Liver (tissue), 3 donors: ENCODE results near the gene TOM1L2.
A peak's percentile ranks its signal among the peaks of the same experiment; 100 is the strongest.

Experiments
- FOXA1 ChIP-seq: IDR thresholded peaks from 2 replicates; pipeline ENCODE4 v1.6.1; 2016; ENCODE audit warnings: antibody characterized with exemption
- FOXA2 ChIP-seq: IDR thresholded peaks from 2 replicates; pipeline ENCODE4 v1.6.1; 2016; ENCODE audit warnings: antibody characterized with exemption
- JUND ChIP-seq, 2 donors: IDR thresholded peaks; 2 replicates each; pipeline ENCODE4 v1.6.1; 2016; ENCODE audit warnings: antibody characterized with exemption in 2 of 2
- RAD21 ChIP-seq, 2 donors: IDR thresholded peaks; 2 replicates each; pipeline ENCODE4 v1.6.1; 2016; ENCODE audit warnings: antibody characterized with exemption in 2 of 2, mild to moderate bottlenecking in 2 of 2
- RXRA ChIP-seq, 2 donors: IDR thresholded peaks; 2 replicates each; pipeline ENCODE4 v1.6.1; 2017 to 2018; ENCODE audit warnings: antibody characterized with exemption in 2 of 2, mild to moderate bottlenecking in 1 of 2
- TAF1 ChIP-seq: conservative IDR thresholded peaks from 2 replicates; pipeline ENCODE4 v1.6.1; 2016; ENCODE audit warnings: antibody characterized with exemption, mild to moderate bottlenecking
- TF ChIP-seq, protein P1 (sequence below): fragments of 150-350 bp; IDR thresholded peaks from 2 replicates; pipeline ENCODE4 v1.5.1; 2017; ENCODE audit warnings: improper control_type of control experiment, low read depth, low read length; ENCODE audit not compliant: missing input control
- TF ChIP-seq, protein P2 (sequence below): IDR thresholded peaks from 2 replicates; pipeline ENCODE4 v1.6.1; 2016; ENCODE audit warnings: antibody characterized with exemption
- TF ChIP-seq, protein P3 (sequence below): IDR thresholded peaks from 2 replicates; pipeline ENCODE4 v1.6.1; 2016; ENCODE audit warnings: antibody characterized with exemption
- donor health status: healthy.
- donor health status: healthy.

DNA sequence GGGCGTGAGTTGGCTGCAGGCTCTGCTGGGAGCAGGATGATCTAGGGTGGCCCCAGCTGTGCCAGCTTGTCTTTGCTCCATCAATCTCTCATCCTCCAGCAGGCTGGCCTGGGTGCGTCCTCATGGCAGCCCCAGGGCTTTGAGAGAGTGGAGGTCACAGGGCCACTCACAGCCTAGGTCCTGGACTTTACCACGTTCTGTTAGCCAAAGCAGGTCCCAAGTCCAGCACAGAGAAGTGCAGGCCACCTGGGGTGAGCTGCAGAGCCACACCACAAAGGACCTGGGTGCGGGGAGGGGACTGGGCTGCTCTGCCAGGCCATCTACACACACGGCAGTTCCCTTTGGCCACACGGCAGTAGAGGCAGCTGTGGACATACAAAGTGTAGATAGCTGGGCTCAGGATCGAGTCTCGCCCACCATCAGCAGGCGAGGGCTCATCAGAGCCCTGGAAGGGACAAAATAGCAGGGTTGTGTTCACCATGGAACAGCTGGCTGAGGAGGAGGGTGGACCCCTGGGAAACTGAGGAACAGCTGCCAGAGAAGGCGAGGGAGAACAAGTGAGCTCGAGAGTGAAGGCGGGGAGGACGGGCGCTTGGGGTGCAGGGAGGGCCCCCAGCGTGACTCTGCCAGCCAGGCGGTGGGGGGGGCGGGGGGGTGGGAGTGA is 165.5 kb downstream of the TOM1L2 start:
- TF ChIP-seq, protein P1, sequence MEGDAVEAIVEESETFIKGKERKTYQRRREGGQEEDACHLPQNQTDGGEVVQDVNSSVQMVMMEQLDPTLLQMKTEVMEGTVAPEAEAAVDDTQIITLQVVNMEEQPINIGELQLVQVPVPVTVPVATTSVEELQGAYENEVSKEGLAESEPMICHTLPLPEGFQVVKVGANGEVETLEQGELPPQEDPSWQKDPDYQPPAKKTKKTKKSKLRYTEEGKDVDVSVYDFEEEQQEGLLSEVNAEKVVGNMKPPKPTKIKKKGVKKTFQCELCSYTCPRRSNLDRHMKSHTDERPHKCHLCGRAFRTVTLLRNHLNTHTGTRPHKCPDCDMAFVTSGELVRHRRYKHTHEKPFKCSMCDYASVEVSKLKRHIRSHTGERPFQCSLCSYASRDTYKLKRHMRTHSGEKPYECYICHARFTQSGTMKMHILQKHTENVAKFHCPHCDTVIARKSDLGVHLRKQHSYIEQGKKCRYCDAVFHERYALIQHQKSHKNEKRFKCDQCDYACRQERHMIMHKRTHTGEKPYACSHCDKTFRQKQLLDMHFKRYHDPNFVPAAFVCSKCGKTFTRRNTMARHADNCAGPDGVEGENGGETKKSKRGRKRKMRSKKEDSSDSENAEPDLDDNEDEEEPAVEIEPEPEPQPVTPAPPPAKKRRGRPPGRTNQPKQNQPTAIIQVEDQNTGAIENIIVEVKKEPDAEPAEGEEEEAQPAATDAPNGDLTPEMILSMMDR: no peak
- peak; percentile 66 for TF ChIP-seq FOXA1
- peak; percentile 58 to 75 for TF ChIP-seq RAD21 (IDR thresholded peaks at IDR 0.05)
- TF ChIP-seq, protein P2, sequence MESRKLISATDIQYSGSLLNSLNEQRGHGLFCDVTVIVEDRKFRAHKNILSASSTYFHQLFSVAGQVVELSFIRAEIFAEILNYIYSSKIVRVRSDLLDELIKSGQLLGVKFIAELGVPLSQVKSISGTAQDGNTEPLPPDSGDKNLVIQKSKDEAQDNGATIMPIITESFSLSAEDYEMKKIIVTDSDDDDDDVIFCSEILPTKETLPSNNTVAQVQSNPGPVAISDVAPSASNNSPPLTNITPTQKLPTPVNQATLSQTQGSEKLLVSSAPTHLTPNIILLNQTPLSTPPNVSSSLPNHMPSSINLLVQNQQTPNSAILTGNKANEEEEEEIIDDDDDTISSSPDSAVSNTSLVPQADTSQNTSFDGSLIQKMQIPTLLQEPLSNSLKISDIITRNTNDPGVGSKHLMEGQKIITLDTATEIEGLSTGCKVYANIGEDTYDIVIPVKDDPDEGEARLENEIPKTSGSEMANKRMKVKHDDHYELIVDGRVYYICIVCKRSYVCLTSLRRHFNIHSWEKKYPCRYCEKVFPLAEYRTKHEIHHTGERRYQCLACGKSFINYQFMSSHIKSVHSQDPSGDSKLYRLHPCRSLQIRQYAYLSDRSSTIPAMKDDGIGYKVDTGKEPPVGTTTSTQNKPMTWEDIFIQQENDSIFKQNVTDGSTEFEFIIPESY: no peak
- peak; percentile 44 for TF ChIP-seq FOXA2
- peak; percentile 99 for TF ChIP-seq RXRA (IDR thresholded peaks at IDR 0.05)
- TF ChIP-seq TAF1: no peak
- TF ChIP-seq, protein P3, sequence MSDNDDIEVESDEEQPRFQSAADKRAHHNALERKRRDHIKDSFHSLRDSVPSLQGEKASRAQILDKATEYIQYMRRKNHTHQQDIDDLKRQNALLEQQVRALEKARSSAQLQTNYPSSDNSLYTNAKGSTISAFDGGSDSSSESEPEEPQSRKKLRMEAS: no peak
- peak in 1 of 2 donors; percentile 64 for TF ChIP-seq JUND (IDR thresholded peaks at IDR 0.05)
